Bone marrow (tissue), 2 donors: ENCODE data around the gene ARHGAP22.
A peak's percentile ranks its signal among the peaks of the same experiment; 100 is the strongest.

Experiments
- DNase-seq, 2 donors: peaks; one replicate each; lab custom pipeline; 2025; lab: John Stamatoyannopoulos, UW

The ARHGAP22 gene

DNA sequence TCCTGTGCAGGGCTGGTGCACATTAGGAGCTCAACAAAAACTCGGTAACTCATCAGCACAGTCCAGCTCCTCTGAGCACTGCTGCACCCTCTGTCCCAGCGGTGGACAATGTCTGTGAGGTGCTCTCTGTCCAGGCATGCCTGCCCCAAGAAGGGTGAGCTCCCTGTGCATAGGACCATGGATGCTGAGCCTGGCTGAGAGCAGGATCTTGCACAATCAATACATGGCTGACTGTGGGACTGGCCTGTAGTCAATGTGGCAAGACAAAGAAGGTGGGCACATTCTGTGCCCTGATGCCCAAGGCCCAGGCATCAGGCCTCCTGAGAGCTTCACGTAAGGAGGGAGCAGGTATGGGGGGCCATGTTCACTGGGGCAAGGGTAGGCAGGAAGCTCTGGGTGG is 17.1 kb downstream of the ARHGAP22 start:
- no peak for DNase-seq

DNA sequence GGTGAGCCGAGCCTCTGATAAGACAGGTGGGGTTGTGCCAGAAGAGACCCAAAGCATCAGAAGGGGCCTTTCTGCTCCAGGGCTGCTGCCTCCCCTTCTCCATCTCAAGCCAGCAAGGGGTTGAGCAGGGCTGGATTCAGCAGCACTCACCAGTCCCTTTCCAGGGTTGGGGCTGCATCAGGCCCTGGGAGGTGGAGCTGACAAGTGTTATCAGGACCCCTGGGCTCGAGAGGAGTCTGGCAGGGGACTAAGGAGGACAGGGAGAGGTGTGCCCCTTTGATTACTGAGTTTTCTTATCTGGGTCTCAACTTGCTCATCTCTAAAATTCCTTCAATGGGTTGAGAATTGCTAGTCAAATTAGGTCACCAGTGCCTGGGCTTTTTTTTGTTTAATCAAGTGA is 17.8 kb downstream of the ARHGAP22 start:
- no peak for DNase-seq

DNA sequence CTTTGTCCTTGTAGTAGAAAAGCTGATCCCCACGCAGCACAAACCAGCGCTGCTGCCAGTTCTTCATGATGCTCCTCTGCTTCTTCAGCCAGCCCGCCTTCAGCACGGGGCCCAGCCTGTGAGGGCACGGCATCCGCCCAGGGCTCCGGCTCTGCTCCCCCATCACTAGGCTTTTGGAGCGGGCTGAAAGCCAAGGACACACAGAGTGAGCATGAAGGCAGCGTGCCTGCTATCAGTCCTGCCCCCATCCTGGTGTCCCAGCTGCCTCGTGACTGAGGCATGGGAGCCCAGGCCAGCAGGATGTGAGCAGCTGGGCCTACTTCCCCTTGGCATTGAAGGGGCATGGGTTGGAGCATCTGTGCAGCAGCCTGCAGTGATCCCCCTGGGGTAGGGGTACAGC is 21.9 kb downstream of the ARHGAP22 start:
- DNase-seq, result no peak

DNA sequence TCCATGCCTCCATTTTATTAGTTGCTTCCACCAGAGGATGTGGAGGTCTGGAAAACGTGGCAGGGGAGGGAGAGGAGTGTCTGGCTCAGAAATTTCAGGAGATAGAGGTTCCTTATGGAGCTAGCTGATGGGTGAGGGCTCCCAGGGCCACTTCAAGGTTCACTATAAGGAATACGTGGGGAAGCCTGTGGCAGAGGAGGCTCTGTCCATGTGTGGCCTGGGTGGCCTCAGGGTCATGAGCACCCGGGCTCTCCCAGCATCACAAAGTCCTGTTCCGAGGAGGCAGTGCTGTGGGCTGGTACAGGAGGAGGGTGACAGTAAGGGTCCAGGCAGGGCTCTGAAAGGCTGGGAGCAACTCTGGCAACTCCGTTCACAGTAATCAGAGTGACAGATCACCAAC is 24.6 kb downstream of the ARHGAP22 start:
- no peak for DNase-seq

DNA sequence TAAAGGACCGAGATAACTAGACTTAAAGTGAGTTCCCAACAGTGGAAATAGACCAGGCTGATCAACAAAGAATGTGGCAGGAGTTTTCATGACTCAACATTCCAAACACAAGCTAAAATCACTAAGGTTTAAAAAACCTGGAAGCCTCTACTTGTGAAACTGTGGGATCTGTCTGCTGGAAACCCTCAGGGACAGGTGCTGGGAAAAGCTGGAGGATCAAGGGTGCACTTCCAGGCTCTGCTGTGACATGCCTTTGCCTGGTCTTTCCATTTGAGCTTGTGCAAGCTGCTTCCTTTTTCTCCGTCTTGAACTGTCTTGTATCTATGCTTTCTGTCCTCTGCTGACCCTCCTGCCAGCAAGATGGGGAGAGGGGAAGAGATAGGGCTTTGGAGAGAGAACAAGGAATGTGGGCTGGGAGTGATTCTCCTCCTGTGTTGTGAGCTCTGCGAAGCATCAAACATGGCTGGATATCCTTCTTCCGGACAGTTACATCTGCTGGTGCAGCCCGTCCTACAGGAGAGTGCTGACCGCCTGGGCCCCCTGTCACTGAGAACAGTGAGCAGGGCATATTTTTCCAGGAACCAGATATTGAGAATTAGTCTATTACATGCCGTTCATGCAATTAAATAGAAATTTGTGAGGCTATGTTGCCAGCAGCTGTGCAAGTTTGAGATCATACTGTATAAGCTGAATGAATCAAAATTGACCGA is 25.5 kb downstream of the ARHGAP22 start:
- no peak for DNase-seq

DNA sequence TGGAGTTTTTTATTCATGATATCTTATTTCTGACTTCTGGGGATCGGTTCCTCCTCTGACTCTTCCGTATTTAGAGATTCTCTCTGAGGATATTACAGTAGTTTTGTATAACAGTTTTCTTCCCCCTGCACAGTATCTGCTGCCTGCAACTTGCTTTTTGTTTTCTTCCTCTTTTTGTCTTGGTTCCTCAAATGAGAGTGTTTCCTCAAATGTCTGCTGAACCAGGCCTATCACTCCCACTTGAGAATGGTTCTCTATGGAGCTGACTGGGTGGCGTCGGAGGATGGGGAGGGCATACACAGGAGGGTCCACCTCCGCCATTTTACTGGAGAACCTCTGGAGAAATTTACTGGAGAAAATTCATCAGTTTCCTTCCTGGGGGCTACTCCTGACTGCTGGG is 27.7 kb downstream of the ARHGAP22 start:
- peak in 1 of 2 donors; percentile 98 for DNase-seq

DNA sequence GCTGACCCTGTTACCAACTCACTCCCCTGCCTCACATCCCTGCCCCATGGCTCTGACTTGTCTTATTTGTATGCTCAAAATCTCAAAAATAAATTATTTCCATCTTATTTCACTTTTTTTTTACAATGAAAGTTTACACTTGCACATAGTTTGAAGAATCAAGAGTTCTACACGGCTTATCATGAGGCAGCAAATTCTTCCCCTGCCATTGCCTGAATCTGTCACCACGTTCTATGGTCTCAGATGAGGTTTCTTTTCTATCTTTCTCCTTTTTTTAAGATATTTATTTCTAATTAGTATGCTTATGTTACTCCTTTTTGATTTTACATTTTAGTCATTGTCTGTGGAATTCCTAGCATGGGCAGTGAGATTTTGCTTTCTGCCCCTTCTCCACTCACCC is 28.4 kb downstream of the ARHGAP22 start:
- DNase-seq, result no peak

DNA sequence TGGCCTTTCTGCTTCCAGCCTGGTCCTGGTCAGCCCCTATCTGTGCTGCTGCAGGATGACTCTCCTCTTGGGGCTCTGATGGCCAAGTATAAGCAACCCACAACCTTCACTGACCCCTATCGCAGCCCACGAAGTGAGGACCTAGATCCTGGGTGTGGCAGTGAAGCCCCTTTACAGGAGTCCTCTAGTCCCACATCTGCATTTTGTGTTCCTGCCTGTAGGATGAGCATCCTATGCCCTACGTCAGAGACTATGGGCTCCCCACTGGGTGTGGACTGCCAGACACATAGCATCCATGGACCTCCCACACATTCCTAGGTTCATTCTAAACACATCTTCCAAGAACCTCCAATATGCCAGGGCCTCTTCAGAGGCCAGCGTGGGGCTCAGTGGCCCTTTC is 29.0 kb downstream of the ARHGAP22 start:
- no peak for DNase-seq

DNA sequence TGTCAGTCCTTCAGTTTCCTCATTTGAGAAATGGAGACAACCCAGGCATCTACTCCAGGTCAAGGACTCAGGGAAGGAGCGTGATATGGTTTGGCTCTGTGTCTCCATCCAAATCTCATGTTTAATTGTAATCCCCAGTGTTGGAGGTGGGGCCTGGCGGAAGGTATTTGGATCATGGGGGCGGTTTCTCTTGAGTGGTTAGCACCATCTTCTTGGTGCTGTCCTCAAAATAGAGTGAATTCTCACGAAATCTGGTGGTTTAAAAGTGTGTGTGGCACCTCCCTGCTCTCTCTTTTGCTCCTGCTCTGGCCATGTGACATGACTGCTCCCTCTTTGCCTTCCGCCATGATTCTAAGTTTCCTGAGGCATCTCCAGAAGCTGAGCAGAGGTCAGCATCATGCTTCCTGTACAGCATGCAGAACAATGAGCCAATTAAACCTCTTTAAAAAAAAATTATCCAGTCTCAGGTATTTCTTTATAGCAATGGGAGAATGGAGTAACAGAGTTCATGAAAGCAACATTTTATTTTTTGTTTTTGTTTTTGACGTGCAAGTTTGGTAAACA is 30.0 kb downstream of the ARHGAP22 start:
- no peak for DNase-seq

DNA sequence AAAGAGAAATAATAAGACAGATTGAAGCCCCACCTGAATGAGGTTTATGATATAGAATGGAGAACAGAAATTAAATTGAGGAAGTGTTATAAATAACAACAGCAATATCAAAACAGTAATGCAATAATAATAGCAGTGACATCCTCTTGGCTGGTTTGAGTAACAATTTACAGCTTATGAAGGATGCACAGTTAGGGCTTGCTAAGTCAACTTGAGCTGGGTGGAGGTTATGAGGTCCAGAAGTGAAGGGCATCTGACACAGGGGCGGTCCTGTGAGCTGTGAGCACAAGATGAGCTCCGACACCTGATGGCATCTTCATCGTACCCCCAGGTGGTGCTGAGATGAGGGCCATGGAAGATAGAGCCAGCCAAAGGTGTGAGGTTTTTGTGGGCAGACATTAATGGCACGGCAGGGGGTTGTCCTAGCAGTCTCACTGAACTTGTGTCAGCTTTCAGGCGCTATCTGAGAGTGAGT is 30.5 kb downstream of the ARHGAP22 start:
- no peak for DNase-seq

DNA sequence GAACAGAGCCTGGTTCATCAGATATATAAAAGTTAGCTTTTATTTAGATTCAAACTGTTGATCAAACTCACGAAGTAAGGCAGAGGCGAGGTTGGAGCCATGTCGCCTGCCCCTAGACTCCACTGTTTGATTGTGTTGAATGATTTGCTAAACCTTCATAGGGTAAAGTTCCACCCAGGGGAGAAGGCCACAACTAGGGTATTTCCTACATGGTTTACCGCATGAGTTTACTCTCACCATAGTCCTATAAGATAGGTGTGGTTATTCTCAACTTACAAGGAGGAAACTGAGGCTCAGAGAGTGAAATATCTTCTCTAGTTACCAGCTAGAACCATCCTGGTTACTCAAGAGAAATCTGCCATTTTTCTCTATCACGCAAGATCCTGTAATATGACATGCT is 31.8 kb downstream of the ARHGAP22 start:
- DNase-seq, result no peak

DNA sequence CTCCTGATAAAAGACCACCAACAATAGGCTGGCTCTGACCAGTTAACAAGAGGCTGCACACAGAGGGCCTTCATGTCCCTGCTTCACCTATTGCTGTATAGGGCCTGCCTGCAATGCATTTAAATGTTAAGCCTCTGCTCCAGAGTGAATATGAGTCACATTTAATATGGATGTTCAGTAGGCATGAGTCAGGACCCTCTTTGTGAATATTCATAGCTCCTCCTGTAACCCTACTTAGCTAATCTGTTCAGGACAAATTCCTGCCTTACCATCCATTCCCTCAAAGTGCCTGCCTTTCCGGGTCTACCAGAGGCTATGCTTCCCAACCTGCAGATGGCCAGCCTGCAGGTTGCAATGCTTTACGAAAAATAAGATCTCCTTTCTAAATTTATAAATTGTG is 32.5 kb downstream of the ARHGAP22 start:
- DNase-seq, result no peak

DNA sequence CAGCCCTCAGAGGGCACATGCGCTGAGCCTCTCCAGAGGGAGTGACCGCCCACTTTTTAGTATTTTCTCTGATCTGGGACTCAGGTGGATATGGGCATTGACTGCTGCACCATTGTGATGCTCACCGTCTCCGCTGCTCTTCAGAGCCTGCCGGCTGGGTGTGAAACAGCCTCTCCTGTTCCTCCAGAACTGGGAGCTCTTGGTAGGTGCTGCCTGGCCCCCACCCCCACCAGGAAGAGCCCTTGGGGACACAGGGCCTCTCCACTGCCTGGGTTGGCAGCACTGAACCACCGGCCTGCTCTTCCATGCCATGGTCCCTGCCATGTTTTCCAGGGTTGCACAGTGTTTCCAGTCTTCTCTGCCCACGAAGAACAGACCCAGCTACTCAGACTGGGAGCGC is 36.3 kb downstream of the ARHGAP22 start:
- no peak for DNase-seq

DNA sequence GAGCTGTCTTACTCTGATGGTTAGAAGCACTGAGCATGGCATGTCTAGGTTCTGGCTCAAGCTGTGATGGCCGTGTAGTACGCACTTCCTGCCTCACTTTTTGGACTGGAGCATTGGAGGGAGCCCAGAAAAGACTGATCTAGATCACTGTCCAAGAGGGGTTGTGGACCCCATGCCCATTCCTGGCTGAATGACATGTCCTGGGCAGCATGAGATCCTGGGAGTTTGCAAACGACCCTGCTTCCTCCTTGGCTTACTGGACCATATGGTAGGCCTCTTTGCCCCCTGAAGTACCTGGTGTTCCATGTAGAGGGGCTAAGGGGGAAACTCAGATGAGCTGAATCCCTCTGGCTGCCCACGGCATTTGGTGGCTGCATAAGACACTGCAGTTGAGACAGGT is 36.7 kb downstream of the ARHGAP22 start:
- DNase-seq, result no peak

DNA sequence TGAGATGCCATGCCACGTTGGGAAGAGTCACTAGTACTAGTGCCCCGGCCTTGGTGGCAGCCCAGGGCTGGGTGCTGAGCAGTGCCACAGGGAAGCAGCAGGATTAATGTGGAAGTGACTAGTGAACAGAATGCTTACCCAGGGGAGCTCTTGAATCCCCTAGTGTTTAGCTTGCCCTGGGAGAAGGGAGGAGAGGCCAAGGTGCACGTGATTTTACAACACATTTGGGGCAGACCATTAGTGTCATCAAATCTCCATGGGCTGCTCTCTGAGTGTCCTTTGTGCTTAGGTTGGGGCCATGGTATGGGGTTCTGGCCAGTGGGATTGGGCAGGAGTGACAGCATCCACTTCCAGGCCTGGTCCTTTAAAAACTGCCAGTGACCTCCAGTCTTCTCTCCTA is 37.5 kb downstream of the ARHGAP22 start:
- no peak for DNase-seq

DNA sequence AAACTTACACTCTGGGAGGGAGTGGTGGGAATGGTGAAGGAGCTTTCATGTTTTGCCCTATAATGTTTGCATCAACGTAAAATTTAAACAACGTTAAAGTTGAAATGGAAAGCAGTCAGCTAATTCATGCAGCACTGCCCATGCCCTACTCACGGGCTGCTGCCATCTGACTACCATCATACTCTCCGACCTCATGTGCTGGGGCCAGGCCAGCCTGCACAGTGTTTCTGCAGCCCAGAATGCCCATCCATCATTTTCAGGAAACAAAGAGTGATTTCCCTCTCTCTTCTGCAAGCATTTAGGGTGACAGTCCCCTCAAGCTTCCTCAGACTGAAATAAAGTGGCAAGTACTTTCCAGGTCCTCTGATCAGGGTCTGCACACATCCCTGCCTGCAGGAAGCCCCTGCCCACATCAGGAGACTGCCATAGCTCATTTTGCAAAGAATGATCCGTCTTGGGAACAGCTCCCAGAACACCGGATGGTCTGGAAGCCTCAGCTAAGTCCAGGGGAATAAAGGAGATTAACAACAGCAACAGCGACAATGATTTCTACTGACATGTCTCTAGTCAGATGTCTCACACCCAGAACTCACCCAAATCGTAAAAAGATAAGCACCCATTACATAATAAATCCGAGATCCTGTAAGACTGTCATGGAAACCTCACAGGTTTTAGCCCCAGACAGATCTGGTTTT is 40.3 kb downstream of the ARHGAP22 start:
- DNase-seq, result no peak

DNA sequence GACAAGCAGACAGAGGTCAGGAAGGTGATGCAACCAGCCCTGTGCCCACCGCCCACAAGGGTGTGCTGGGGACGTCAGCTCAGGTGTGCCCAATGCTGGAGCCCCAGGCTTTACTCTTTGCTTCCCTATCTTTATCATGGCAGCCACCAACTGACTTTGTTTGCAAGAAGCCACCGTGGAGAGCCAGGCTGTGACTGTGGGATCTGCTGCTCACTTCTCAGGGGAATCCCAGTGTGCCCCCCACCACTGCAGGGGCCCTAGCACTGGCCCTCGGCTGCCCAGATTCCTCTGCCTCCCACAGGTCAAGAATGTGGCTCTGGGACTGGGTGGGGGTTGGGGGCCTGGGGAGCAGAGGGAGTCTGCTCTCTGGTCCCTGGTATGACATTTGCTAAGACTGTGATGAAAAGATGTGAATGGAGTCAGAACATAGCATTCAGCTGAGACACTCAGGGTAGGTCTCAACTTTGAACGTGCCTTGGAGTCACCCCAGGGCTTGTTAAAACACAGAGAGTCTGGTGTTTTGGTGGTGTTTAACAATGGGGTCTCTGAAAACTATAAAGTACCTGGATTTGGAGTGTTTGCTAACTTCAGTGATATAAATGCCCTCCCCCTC is 47.3 kb downstream of the ARHGAP22 start:
- no peak for DNase-seq

DNA sequence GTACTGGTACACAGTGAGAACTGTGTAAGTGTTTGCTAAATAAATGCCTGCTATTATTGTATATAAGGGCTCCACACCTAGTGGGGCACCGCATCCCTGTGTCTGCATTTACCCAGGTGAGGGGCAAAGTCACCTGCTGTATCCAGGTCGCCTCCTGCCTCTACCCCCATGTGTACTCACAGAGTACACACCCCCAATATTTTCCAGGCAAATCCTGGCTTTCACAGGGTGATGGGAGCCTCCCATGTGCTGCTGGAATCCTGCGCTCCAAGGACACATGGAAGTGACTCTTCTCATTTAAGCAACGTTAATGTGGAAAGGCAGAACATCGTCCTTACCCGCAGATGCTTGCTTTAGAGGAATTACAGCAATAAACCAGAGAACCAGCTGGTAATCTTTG is 48.2 kb downstream of the ARHGAP22 start:
- no peak for DNase-seq

DNA sequence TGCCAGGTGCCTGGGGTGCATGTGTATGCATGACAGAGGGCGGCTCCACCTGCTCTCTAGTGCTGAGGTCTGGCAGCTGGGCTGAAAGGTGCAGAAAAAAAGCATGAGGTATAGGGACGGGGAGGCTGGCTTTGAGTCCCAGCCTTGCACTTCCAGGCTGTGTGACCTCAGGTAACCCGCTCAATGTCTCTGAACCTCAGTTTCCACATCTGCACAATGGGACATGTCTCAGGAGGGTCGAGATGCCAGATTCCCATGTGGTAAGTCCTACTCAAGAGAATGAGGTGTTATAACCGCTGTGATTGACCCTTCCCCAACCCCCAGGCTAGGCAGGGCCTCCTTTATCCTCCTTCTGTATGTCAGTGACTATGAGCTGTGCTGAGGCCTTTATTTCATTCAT is 48.8 kb downstream of the ARHGAP22 start:
- no peak for DNase-seq

DNA sequence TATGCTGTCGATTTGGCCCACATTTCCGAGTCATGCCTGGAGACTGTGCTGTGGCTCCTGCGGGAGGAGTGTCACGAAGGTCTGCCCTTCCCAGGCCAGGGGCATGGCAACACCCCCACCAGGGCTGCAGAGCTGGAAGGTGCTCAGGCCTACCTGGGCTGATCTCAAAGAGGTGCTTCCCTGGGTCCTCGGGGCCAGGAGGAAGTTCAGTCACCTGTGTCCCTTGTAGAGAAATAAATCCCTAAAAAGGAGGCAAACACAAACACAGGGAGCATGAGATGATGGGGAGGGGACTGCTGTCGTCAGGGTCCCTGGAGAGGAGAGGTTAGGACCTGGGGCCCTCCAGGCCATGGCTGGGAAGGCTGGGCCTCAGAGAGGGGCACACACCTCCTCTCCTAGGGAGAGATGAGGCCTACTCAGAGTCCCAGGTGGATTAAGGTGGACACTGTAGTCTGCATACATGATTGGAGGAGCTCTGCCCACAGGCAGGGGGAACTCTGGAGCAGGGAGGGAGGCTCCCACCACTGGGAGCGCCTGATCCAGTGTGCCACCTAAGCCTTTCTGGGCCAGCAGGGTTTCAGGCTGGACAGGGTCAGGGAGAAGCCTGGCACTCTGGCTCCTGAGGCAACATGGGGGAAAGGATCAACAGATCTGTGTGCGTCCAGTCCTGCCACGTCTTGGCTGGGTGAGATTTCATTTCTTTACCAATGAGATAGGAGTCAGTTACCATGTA is 49.4 kb downstream of the ARHGAP22 start:
- no peak for DNase-seq

DNA sequence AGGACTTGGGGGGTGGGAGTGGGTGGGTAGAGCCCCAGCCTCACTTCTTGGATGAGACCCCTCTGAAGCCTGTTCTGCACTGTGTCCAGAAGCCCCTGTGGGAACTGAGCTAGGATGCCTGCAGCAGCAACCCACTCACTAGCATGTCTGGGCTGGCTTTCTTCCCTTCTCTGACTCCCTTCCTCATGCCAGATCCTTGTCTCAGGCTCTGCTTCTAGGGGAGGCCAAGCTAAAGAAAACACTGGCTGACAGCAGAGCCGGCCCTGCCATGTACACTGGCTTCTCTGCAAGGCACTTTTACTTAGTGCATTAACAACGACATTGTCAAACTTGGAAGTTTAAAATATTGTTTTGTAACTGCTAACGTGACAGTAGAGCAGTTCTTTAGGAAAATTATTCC is 50.2 kb downstream of the ARHGAP22 start:
- DNase-seq, result no peak

DNA sequence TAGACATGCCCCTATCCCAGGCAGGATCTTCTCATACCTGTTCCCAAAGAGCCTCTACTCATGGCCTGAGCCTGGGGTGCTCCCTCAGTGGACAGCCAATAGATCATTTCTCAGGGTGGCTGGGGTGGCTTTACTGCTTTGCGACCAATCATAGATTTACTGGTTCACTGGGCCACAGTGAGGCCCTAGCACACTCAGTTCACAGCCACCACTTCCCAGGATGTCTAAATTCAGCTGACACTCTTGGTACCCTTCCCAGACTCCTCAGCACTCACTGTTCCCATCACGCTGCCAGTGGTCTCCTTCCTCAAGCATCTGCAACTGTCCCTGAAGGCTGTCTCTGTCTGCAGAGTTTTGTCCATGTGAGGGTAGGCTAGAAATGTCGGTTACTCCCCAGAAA is 50.6 kb downstream of the ARHGAP22 start:
- DNase-seq, result no peak
